Nucleus accumbens (tissue), 56 donors: ENCODE measurements around the gene AK5.

Source experiments
- DNase-seq, 56 donors: peaks; one replicate each; lab custom pipeline; 2025; lab: John Stamatoyannopoulos, UW

AK5 gene

GRCh38 chr1:77428068-77428467 lies 146.2 kb downstream of the AK5 start:
- no peak for DNase-seq

GRCh38 chr1:77430966-77431690 lies 149.3 kb downstream of the AK5 start:
- peak in 2 of 56 donors; percentile 3 to 18 for DNase-seq

- DNase-seq = no peak
Measured at GRCh38 chr1:77433934-77434333, 152.1 kb downstream of the AK5 start.

DNA sequence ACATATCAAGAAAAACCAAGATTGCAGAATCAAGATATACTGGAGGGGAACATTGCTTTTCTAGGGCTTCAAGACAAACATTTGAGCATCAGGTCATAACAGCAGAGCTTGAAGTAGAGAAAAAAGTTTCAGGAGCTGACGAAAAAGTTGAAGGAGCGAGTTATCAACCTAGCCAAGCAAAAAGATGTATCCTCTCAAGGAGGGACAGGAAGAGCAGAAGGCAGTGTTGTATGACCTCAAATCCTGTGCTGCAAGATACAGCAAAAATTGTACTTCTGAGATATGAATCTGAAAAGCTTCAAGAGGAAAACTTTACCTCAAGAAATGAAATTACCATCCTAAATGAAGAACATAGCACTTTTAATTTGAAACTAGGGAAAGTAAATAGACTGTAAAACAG lies 153.1 kb downstream of the AK5 start:
- no peak for DNase-seq

DNA sequence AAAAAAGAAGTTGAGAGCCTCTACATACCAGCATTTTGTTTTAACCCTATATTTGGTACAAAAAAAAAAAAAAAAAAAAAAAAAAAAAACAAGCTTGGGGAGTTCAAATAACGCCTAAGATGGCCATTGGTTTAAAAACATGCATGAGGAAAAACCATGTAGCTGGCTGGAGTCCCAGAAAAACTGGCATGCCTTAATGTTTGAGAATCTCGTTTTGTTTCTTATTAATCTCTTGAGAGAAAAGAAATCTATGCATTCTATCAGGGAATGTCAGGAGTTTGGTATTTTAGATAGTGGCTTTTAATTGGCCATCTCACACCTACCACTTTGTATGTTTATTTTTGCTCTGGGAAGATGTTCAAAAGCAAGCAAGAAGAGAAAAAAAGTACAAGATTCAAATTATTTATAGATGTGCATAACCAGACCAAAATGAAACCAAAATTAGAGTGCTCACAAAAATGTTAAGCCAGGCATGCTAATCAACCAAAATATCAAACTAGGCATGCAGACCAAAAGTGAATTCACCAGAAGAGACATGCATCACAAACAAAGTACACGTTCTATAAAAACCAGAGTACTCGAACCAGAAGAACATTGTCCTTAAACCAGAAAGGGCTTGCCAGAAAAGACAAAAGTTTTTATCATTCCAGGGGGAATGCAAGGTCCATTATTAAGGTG lies 156.6 kb downstream of the AK5 start:
- DNase-seq = no peak

- DNase-seq = no peak
Measured at GRCh38 chr1:77446841-77447555, 165.2 kb downstream of the AK5 start.

GRCh38 chr1:77447669-77448068 lies 165.8 kb downstream of the AK5 start:
- no peak for DNase-seq

- no peak for DNase-seq
Measured at GRCh38 chr1:77459881-77460280, 178.1 kb downstream of the AK5 start.

DNA sequence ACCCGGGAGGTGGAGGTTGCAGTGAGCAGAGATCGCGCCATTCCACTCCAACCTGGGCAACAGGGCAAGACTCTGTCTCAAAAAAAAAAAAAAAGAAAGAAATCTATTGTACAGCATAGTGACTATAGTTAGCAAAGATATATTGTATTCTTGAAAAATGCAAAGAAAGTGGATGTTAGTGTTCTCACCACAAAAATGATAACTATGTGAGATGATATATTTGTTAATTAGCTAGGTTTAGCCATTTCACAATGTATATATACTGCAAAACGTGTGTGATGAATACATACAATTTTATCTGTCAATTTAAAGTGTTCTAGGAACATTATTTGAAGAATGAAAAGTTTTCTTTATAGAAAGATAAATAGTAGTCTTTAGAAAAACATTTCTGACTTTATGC lies 179.9 kb downstream of the AK5 start:
- no peak for DNase-seq

GRCh38 chr1:77463216-77463615 lies 181.4 kb downstream of the AK5 start:
- no peak for DNase-seq

GRCh38 chr1:77465139-77465538 lies 183.3 kb downstream of the AK5 start:
- DNase-seq = no peak

- DNase-seq = peak in 1 of 56 donors; percentile 6
Measured at GRCh38 chr1:77465922-77466321, 184.1 kb downstream of the AK5 start.

GRCh38 chr1:77467021-77467595 lies 185.3 kb downstream of the AK5 start:
- peak in 9 of 56 donors; percentile 7 to 41 (median 17) for DNase-seq

GRCh38 chr1:77467741-77468140 lies 185.9 kb downstream of the AK5 start:
- peak in 2 of 56 donors; percentile 11 to 20 for DNase-seq

DNA sequence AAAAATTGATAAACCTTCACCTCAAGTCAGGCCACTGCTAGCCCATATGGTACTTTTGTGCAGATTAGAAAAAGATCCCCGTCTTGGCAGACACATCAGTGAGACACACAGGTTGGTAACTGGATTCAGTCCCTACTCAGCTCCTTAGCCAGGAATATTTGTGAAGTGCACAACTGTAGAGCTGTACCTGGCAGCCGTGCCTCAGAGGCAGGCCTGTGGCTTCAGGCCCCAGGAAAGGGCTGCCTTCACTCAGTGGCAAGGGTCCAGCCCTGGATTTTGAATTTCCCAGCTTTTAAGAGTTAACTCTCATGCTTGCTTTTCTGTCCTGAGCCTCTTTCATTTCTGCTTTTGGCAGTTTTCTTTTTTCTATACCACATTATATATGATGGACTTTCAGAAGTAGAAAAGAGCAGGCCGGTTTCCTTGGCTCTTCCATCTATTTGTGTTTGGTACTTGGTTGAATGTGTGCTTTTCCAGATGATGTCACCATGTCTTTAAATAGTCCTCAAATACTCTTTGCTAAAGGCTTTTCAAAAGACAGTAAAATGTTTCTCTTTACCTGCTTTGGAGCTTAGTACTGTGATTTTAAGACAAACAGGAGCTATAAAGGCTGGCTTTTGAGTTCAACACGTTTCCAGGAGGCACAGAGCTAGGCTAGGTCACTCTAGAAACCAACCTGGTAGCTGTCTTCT lies 186.6 kb downstream of the AK5 start:
- DNase-seq = peak in 1 of 56 donors; percentile 42

DNA sequence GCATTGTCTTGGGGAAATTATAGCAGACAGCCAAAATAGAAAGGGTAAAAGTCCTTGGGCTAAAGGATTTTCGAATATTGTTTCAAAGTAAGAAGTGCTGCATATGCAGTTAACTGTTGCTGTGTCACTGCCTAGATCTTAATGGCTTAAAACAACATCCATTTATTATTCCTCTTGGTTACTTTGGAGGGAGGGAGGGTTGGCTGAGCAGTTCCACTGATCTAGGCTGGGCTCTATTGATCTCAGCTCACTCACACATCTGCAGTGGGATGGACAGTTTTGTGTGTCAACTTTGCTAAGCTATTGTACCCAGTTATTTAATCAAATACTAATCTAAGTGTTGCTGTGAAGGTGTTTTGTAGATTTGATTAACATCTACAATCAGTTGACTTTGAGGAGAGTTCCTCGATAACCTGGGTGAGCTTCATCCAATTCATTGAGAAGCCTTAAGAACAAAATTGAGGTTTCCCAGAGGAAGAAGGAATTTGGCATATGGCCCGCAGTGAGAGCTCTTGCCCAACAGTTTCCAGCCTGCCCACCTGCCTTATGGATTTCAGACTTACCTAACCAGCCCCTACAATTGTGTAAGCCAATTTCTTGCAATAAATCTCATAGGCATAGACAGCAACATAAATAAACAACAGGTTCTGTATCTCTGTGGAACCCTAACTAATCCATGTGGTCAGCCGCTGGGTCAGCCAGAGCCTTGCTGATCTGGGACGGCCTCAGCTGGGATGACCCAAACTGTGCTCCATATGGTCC lies 187.3 kb downstream of the AK5 start:
- DNase-seq = no peak

DNA sequence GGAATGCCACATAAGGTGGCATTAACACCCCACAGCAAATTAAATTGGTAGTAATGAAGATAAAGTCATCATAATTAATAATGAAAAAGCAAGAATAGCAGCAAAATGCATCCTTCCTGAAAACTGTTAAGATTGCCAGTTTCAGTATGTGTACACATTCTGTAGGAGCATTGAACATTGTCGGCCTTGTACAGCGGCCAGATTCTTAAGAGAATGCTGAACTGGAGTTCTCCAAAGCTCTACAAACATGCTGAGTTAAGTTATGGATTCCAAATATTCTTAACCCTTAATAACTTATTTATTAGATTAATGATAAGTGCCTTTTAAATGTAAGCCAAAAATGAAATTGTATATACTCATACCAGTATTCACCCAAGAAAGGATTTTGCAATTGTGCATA lies 189.9 kb downstream of the AK5 start:
- no peak for DNase-seq

DNA sequence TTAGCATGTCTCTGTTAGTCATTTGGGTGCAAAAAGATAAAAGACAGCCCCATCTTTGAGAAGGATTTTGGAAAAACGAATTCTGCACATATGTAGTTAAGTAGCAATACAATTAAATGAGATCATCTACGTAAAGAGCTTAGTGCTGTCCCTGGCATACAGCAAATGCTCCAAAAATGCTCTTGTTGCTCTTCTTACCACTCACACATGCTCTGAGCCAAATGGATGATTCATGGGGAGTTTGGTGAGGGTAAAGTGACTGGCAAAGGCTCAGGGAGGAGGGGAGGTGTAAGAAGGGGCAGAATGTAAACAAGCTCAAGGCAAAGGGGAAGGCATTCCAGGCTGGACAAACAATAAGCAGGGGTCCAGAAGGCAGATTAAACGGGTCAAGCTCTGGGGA lies 191.9 kb downstream of the AK5 start:
- DNase-seq = peak in 2 of 56 donors; percentile 27 to 30

DNA sequence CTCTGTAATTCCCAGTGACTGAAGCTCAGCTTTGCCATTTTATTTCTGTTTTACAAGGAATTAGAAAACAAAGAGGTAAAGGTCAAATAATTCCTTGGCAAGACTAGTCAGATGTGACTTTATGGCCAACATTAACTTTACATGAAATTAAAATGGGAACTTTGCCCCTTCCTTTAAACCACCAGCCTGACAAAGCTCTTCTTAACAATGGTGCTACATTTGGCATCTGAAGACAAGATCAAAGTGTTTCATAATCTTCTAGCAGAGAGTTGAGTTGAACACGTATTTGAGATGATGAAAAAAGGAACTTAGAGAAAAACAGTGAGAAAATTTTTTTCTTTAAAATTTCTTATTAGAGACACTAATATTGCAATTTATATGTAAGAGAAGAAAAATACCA lies 193.8 kb downstream of the AK5 start:
- DNase-seq = no peak

GRCh38 chr1:77476475-77476874 lies 194.7 kb downstream of the AK5 start:
- no peak for DNase-seq
